Ecto neural progenitor cell (in vitro differentiated cells): ENCODE results near the gene PAPOLB.

Experiments used
- DNase-seq: peaks from one replicate; pipeline ENCODE4 v3.0.0-alpha.2; 2018; ENCODE audit warnings: low spot score

PAPOLB gene

DNA sequence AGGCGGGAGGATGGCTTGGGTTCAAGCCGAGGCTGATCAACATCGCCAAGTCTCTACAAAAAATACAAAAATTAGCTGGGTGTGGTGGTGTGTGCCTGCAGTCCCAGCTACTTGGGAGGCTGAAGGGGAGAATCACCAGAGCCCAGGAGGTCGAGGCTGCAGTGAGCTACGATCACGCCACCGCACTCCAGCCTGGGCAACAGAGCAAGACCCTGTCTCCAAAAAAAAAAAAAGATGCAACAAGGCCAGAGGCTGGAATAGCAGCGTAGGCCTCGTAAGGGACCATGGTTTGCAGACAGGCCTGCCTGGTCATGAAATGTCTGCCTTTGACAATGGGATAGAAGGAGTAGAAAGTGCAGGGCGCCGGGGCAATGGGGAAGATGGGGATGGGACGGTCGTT lies 20.0 kb downstream of the PAPOLB start:
- DNase-seq, result no peak

DNA sequence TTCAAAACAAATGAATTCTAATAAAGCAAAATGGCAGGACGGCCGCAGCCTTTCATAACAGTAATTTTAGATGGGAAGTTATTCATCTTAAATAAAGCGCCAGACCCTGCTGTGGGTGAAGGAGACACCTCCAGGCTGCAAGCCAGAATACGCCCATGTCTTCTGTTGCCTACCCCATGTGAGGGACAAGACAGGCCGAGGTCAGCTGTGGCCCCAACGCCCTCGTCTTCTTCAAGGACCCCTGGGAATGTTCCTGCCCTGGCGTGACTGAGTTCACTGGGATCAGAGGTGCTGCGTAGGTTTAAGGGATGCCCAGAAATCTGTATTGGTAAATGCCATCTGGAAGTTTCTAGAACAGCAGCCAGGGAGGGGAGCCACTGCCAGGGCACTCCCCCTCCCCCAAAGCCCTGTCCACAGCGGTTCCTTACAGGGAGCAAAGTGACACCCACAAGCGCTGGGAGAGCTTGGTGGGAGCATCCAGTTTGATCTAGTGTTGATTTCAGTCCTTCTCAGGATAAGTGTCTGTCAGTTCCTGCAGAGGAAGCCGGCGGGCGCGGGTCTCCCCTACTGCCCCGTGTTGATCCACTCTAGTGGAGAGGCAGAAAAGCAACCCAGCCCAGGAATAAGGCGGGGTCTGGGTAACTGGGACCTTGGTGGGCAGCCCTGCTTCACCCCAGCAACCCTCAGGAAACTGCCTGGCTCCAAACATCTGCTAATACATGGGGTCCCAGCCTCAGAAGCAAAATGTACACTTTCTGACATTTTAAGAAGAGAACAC lies 20.6 kb downstream of the PAPOLB start:
- DNase-seq, result no peak

DNA sequence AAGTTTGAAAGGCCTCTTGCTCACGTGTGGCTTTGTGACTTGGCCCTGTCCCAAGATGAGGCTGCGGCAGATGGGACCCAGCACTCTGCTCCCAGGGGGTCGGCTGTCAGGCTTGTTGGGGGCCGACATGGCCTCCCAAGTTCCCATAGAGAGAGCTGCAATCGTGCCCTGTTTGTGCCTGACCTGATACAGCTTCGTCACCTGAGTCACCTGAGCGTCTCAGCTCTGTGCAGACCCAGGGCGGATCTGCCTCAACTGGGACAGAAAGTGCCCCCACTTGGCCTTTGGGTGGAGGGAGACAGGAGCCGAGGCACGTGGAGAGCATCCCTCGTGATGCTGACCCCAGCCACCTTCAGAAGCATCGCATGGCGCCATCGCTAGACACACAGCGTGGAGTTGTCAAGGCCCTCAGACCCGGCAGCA lies 21.7 kb downstream of the PAPOLB start:
- DNase-seq, result no peak

DNA sequence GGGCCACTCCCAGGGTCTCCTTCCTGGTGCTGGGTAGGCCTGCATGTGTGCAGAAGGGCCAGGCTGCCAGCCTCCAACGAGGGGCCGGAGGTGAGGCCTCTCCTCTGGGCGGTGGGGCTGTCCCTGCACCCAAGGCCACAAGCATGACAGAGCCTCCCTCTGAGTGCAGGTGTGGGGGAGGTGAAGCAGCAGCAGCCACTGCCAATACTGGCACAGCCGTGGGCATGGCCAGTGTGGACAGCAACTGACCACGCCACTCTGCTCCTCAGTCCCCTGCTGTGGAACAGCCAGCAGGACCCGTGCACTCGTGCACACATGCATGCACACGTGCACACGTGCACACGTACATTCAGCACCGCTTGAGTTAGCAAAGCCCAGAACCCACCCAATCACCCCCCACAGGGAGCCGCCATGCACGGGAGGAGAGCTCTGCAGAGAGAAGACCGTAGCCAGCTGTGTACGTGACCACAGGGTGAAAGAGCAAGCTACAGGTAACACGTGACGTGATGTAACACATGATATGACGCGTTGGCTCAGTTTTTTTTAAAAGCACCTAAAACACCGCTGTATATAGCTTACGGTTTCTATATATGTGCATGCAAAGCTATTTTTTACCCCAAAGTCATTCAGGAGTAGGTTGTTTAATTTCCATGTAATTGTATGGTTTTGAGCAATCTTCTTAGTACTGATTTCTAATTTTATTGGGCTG lies 23.1 kb downstream of the PAPOLB start:
- DNase-seq, result no peak

DNA sequence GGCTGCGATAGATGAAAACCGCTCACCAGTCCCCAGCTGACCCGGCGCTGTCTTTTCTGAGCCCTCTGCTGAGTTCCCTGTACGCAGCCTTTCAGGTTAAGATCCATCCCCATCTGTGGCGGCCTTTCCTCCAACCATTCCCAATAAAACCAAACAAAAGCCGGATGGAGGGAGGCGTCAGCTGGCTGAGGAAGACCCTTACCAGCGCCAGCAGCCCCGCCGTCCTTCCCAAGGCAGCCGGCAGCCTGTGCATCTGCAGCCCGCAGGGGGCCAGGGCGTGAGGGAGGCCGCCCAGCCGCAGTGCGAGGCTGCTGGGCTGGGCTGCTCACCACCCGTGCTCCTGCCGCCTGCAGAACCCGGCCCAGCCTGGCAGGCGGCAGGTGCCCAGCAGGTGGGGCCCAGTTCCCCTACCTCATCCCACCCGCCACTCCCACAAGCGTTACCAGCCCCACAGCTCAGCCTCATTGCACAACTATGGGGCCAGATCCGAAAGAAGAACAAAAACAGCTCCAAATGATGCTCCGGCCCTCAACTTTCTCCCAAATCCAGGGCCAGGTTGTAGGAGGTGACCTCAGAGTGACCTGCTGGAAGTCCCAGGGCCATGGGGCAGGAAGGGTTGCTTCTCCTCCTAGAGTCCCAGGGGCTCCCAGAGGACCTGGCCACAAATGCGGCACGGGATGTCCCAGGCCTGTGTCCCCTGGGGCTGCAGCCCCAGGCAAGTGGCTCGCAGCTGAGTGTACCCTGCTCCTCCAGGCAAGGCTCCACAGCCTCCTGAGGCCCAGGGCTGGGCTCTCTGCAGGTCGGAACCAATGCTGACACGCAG lies 23.8 kb downstream of the PAPOLB start:
- DNase-seq, result no peak

DNA sequence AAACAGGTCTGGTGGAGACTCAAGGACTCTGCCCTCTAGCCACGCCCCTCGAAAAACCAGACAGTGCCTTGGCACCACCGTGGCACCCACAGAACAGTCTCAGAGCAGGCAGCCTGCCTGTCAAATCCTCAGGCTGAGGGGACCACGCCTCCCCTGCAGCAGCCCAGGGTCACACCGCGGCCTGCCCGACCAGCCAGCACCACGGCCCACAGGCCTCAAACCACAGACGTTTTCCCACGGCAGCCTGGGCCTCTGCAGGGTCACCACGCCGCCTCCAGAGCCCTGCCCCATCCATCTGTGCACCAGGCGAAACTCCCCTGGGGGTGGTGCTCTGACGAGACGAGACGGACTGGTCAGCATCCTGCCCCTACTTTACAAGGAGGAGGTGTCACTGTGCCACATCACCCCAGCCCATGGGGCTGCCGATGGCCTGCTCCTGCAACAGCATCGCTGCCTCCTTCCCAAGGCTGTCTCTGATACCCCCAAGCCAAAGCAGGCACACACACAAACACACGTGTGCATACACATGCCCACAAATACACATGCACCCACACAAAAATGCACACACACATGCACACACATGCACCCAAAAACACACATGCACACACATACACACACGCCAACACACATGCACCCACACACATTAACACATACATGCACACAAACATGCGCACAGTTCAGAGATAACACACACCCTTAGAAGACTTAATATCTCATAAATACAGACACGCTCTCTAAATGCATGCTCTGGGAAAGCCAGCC lies 24.6 kb downstream of the PAPOLB start:
- no peak for DNase-seq

DNA sequence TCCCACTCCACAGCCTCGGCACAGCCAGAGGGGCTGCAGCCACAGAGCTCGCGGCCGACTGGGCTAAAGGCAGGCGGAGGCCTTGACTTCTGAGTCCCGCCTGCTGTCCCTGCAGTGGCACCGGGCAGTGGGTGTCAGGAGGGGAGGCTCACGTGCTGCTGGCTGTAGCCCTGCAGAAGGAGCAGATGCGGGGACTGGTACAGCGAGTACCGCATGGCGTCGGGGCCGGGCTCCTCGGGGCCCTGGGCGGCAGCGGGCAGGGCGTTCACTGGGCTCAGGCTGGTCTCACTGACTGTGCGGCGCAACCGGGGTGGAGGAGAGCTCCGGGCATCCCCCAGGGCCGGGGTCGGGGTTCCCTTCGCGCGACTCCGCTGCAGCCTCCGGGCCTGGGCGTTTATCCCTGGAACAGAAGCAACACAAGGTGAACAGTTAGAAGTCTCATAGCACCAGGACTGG lies 25.6 kb downstream of the PAPOLB start:
- no peak for DNase-seq

DNA sequence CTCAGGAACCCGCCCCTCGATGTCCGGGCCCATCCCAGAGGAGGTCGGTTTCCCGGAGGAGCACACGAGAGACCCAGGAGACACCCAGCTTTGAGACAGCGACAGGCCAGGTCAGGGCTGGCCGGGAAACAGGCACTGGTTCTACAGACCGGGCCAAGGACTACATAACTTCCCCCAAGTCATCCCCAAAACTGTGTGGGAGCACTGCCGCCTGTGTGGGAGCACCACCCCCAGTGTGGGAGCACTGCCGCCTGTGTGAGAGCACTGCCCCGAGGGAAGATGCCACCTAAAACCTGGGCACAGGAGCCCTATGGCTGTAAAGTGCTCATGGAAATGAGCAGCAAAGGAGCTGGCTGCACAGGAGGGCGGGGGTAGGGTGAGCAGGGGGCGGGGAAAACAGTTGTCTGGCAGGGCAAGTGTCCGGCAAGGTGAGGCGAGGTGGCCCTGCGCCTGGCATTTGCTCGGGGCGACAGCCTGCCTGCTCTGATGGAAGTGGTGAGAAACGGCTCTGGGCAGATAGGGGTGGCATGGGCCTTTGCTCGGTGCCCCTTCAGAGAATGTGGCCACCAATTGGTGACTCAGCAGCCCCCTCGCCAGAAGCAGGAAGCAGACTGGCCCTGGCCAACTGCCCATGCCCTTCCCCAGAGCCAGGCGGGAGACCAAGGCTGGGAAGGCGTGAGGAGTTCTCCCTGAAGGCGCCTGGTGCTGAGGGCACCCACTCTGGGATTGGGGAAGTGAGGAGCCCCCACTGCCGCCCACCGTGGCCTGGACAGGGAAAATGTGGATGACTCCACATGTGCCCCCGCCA lies 26.2 kb downstream of the PAPOLB start:
- DNase-seq, result no peak

DNA sequence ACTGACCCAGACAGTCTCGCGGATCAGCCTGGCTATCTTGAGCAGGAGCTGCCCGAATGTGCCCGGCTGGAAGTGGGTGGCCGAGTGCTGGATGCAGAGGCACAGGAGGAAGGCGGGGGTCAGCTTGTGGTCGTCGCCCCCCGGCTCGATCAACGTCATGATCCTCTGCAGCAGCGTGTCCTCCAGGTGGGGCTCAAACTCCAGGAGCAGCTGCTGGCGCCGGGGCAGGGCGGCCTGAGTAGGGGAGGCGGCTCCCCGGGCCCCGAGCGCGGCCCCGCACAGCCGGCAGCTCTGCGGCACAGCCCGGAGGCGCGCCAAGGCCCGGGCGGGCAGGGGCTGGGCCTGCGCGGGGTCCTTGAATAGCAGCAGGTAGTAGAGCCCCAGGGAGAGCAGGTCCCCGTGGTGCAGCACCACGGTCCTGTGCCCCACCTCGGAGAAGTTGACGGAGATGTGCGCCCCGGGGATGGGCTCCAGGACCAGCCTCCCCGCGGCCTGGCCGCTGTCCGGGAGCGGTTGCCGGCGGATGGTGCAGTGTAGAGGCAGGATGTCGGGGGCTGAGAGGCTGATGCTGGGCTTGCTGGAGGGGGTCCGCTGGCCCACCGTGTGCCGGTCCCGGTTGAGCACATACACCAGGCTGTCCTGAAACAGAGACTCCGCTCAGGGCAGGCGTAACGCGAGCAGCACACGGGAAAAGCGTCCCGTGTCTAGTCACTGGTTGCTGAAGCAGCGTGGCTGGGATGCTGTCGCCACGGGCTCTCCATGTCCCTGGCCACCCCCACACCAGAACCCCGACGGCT lies 27.0 kb downstream of the PAPOLB start:
- DNase-seq, result no peak

DNA sequence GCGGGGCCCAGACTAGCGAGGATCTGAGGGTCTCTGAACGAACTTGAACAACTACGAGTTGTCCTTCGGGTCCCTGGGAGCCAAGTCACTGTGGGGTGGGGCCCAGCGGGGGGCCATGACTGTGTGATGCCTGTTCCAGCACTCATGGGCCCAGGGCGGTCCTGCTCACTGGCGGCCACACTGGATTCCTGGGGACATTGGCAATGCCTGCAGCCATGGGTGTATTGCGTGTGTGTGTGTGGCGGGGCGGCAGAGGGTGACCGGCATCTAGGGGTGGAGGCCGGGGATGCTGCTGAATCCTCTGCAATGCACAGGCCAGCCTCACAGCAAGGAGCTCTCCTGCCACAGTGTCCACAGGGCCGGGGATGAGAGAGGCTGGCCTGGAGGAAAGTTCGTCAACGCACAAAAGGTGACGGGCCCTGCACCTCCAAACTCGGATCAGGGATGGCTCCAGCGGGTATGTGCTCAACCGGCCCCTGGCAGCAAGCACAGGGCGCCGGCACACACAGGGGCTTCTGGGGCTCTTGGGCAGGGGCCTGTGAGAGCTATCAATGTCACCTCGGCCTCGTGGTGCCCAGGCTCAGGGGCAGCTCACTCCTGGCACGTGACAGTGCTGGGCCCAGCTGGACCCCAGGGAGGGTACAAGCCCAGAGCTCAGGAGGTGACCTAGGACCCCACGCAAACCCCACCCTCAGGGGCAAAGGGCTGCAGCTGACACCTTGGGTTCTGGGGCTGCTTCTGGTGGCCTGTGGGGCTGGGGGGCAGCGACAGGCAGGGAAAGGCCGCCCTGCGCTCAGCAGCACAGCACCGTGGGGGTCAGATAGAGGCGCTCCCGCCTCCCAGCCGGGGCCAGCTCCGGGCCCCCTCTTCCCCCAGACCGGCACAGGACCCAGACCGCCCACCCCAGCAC lies 27.9 kb downstream of the PAPOLB start:
- DNase-seq, result no peak

DNA sequence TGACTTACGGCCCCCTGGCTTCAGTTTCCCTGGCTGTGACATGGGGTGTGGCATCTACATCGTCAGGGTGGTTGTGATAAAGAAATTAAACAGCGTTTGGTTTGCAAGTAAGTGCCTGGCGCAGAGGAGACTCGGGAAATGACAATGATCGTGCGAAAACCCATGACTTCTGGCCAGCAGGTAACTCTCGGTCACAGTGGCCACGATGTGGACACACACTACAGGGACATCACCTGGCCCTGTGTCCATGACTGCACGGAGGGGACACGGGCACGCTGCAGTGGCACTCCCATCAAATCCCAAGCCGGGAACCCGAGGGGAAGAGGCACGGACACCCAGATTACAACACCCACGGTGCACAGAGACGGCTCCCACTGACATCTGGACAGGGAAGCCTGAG lies 28.7 kb downstream of the PAPOLB start:
- no peak for DNase-seq

DNA sequence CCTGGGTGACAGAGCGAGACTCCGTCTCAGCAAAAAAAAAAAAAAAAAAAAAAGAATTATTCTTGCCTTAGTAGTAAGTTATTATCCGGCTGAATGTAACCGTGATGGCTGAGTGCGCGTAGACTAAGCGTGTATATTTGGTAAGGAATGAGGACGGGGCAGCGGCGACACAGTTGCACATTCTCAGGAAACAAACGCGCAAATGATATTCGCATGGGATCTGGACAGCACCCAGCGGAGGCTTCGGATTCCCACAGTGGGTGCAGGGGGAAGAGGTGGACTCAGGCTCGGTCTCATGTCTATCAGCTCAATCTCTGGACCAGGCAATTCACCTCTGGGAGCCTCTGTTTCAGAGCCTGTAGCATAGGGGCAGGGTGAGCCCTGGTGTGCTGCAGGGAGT lies 29.1 kb downstream of the PAPOLB start:
- no peak for DNase-seq

DNA sequence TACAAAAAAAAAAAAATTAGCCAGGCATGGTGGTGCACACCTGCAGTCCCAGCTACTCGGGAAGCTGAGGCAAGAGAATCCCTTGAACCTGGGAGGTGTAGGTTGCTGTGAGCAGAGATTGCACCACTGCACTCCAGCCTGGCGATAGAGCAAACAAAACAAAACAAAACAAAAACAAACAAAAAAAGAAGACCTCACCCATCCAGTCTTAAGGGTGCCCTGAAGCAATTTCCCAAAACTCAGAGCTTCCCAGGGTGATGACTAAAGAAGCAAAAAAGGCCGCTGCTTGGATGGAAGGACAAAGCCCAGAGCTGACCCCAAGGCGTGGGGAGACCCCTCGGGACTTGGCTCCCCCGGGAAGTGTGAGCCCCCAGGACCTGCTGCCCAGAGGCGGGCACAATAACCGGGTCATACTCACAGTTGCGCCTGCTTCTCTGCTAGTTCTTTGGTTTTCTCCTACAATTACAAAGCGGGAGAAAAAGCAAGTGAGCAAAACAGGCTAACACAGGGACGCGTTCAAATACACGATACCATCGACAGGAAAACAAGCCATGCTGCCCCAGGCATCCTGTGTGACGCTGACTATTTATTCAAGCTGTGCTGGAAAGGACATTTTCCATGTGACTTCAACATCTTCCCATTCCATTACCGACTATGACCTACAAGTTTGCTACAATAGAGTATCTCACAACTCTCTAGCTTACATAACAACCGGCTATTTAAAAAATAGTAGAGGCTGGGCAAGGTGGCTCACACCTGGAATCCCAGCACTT lies 29.9 kb downstream of the PAPOLB start:
- DNase-seq, result peak; percentile 40

DNA sequence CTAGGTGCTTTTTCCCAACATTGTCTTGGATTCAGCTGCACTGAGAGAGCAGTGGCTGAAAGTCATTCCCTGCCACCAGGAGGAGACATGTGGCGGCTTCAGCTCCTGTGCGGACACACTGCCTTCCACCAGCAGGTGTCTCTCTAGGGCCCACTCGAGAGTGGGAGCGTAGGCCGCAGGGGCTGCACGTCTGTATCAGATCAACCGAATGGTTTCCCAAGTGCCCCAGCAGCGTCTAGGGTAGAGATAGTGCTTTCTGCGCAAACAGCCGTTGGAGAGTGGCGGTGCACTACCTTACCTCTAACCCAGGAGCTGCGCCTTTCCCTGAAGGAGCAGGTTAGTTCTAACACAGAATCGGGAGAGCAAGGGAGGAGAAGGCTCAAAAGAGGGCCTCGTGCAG lies 31.7 kb downstream of the PAPOLB start:
- peak; percentile 82 for DNase-seq

DNA sequence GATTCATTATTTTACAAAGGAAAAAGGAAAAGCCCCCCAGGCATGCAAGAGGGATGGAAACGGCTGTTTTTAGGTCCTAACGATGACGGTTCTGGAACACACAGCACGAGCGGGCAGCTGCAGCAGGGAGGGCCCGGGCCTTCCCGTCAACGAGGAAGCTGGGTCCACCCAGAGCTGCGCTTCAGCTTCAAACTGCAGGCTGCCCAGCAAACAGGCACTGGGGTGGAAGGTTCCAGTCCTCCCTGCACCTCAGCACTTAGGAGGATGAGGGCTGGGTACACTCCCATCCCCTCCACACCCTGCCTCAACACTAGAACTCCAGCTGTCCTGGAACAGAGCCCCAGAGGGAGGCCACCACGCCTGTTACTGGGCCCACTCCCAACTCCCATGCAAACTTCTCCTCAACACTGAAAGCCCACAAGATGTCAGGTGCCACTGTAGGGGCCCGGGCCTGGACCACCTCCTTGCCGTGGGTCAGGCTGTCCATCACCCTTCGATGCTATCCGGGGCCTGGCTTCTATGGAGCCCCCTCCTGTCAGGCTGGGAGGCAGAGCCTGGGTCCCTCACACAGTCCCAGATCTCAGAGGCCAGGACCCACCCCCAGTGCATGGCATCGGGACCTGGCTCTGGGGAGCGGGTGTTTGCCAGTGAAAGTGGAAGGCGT lies 33.0 kb downstream of the PAPOLB start:
- DNase-seq, result no peak

DNA sequence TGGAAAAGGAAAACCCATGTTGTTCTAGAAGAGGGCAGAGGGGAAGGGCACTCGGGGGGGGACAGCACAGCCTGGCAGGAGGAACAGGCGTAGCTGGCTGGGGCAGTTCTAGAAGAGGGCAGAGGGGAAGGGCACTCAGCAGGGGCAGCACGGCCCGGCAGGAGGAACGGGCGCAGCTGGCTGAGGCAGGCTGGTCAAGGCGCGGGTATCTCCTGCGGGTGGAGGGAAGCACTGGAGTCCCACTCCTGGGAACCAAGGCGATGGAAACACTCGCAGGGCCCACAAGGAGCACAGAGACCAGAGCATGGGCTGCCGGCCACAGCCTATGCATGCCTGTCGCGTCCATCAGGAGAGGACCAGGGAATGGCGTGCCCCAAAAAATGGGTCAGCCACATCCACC lies 36.7 kb downstream of the PAPOLB start:
- no peak for DNase-seq

DNA sequence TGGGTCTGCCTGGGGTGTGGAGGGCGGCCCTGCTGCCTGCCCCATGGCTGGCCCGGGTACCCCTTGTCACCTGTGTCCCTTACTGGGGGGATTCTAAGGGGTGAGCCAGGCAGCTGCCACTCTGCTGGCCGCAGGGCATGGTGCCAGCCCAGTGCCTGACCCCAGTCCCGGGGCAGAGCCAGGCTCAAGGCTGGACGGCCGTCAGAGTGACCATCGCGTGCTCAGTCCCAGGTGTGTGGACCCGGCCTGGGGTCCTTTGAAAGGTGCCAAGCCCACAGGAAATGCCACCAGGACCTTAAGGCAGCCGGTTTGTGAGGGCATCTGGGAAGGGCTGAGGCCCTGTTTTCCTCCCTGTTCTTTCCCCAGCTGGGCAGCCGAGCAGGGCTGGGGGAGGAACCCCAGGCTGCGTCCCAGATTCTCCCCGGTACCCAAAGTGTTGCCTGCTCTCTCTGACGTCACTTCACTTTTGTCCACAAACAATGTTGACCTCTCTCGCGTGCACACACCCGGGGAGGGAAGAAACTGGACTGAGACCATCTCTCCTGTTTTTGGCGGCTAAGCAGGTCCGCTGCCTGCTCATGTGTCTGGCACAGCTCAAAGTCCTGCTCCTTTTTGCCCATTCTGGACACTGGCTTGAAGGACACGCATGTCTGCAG lies 37.6 kb downstream of the PAPOLB start:
- no peak for DNase-seq
